CD4-positive, alpha-beta T cell treated with Interleukin-4 for 4 hours (primary cell): Measurements from ENCODE around the gene PARD3B.
A peak's percentile ranks its signal among the peaks of the same experiment; 100 is the strongest.

Experiments
- DNase-seq: peaks from one replicate; pipeline ENCODE4 v3.0.0-alpha.2; 2020

The PARD3B gene

GRCh38 chr2:204971206-204971907 lies 426.1 kb downstream of the PARD3B start:
- DNase-seq, result peak; percentile 57

- DNase-seq, result no peak
Observed at GRCh38 chr2:204972161-204972560, 426.9 kb downstream of the PARD3B start.

- DNase-seq, result no peak
Observed at GRCh38 chr2:204972606-204973336, 427.5 kb downstream of the PARD3B start.

- no peak for DNase-seq
Observed at GRCh38 chr2:204973616-204974015, 428.3 kb downstream of the PARD3B start.

- no peak for DNase-seq
Observed at GRCh38 chr2:204974487-204974886, 429.2 kb downstream of the PARD3B start.

- DNase-seq, result no peak
Observed at GRCh38 chr2:204977914-204978313, 432.6 kb downstream of the PARD3B start.

GRCh38 chr2:204982303-204982702 lies 437.0 kb downstream of the PARD3B start:
- peak; percentile 4 for DNase-seq

GRCh38 chr2:204984518-204984917 lies 439.2 kb downstream of the PARD3B start:
- DNase-seq, result no peak

- DNase-seq, result no peak
Observed at GRCh38 chr2:204986641-204987040, 441.4 kb downstream of the PARD3B start.

GRCh38 chr2:204988836-204989235 lies 443.6 kb downstream of the PARD3B start:
- no peak for DNase-seq

- no peak for DNase-seq
Observed at GRCh38 chr2:204989877-204990276, 444.6 kb downstream of the PARD3B start.

GRCh38 chr2:205001300-205001966 lies 456.2 kb downstream of the PARD3B start:
- no peak for DNase-seq

GRCh38 chr2:205002390-205002789 lies 457.1 kb downstream of the PARD3B start:
- DNase-seq, result no peak

- DNase-seq, result no peak
Observed at GRCh38 chr2:205003288-205003687, 458.0 kb downstream of the PARD3B start.

GRCh38 chr2:205010196-205010595 lies 464.9 kb downstream of the PARD3B start:
- DNase-seq, result no peak

- DNase-seq, result no peak
Observed at GRCh38 chr2:205011031-205011430, 465.8 kb downstream of the PARD3B start.

GRCh38 chr2:205012961-205013360 lies 467.7 kb downstream of the PARD3B start:
- no peak for DNase-seq

GRCh38 chr2:205013586-205013985 lies 468.3 kb downstream of the PARD3B start:
- no peak for DNase-seq

GRCh38 chr2:205014201-205014600 lies 468.9 kb downstream of the PARD3B start:
- DNase-seq, result no peak

- DNase-seq, result no peak
Observed at GRCh38 chr2:205017381-205017780, 472.1 kb downstream of the PARD3B start.

GRCh38 chr2:205017912-205018311 lies 472.6 kb downstream of the PARD3B start:
- DNase-seq, result no peak

GRCh38 chr2:205020673-205021072 lies 475.4 kb downstream of the PARD3B start:
- no peak for DNase-seq

- no peak for DNase-seq
Observed at GRCh38 chr2:205022841-205023240, 477.6 kb downstream of the PARD3B start.
